Measurements from ENCODE around the gene HINFP.

The HINFP gene

DNA sequence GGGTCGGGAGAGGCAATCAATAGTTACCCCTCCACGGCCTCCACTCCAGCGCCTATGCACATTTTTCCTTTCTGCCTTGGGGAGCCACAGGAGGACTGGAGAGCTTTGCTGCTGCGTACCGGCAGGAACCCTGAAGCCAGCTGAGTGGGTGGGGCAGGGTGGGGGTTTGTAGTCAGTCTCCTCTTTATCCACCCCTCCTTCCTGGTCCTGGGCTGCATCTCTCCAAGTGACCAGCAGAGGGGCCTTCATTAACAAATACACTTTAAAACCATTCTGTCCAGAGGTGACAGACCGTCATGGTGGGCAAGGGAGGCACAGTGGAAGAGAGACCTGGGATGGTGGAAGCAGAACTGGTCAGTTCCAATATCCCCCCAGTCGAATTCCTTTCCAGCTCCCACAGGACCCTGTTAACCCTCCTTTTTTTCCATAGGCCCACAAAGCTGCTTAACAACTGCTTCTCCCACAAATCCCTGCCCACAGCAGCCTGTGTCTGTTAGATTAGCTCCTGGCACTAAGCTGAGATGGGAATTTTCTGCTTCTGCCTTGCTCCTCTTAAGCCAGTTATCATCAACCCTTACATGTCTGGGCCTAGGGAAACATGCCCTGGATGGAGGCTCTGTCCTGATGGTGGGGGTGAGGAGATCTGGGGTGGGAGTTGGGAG is 23.6 kb downstream of the HINFP start:
- no peaks in the 10 kb centered on the region for H3K9me3 ChIP-seq (ENCODE audit: control insufficient read depth in 1 of 2, low read length in 2 of 2)
- H3K36me3 ChIP-seq (ENCODE audit: control insufficient read depth in 1 of 2, insufficient read depth in 2 of 2, low read length in 2 of 2): no peaks in the 10 kb centered on the region
- H3K4me3 ChIP-seq (ENCODE audit: low read depth in 1 of 2, low read length in 2 of 2): no peak overlapping the region
- no peak overlapping the region for H3K9ac ChIP-seq (ENCODE audit: low read depth in 1 of 2, low read length in 2 of 2)
- H3K4me1 ChIP-seq (ENCODE audit: control insufficient read depth in 1 of 2, insufficient read depth in 2 of 2, low read length in 2 of 2): peaks cover 10 to 12% of the 10 kb centered on the region in 2 donors
- H3K27ac ChIP-seq (ENCODE audit: low read depth, low read length): no peak overlapping the region
- H3K27me3 ChIP-seq (ENCODE audit: control insufficient read depth in 1 of 2, insufficient read depth in 2 of 2, low read length in 2 of 2): peaks cover 23 to 24% of the 10 kb centered on the region in 2 donors

- no peaks in the 10 kb centered on the region for H3K36me3 ChIP-seq (ENCODE audit: control insufficient read depth in 1 of 2, insufficient read depth in 2 of 2, low read length in 2 of 2)
- no peaks in the 10 kb centered on the region for H3K9me3 ChIP-seq (ENCODE audit: control insufficient read depth in 1 of 2, low read length in 2 of 2)
- peaks cover 29 to 30% of the 10 kb centered on the region in 2 donors for H3K27me3 ChIP-seq (ENCODE audit: control insufficient read depth in 1 of 2, insufficient read depth in 2 of 2, low read length in 2 of 2)
- peaks cover 10 to 12% of the 10 kb centered on the region in 2 donors for H3K4me1 ChIP-seq (ENCODE audit: control insufficient read depth in 1 of 2, insufficient read depth in 2 of 2, low read length in 2 of 2)
- H3K27ac ChIP-seq (ENCODE audit: low read depth, low read length): no peak overlapping the region
- H3K9ac ChIP-seq (ENCODE audit: low read depth in 1 of 2, low read length in 2 of 2): no peak overlapping the region
- H3K4me3 ChIP-seq (ENCODE audit: low read depth in 1 of 2, low read length in 2 of 2): no peak overlapping the region
Measured at GRCh38 chr11:119145551-119145950, 24.2 kb downstream of the HINFP start.

DNA sequence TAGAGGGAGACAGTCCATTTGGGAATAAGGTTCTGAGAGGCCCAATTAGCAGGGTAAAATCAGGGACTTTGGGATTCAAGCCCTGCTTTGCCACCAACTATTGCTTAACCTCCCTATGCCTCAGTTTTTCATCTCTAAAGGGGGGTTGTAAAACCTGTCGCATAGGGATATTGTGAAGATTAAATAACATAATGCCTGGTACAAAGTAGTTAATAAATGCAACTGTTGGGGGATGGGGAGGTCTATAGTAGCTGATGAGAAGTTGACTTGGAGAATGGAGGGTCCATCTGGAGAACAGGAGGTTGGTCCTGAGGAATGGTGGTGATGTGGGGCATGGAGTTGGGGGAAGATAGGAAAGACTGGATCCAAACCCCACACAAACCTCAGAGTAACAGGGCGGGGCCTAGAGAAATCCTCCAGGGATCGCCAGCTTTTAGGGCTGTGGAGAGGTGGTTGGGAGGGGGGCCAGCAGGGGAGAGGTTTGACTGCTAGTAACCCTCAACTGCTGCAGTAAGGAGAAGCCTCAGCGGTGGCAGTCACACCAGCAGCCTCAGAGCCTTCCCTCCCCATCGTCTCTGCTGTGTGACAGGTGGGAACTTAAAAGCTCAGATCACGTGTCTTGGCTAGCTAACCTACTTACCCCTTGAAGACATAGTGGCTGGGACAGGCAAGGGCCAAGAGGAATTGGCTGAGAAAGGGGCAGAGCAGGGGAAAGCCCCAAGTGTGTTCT is 26.4 kb downstream of the HINFP start:
- no peak overlapping the region for H3K27ac ChIP-seq (ENCODE audit: low read depth, low read length)
- no peak overlapping the region for H3K4me3 ChIP-seq (ENCODE audit: low read depth in 1 of 2, low read length in 2 of 2)
- no peaks in the 10 kb centered on the region for H3K9me3 ChIP-seq (ENCODE audit: control insufficient read depth in 1 of 2, low read length in 2 of 2)
- peaks cover 30 to 33% of the 10 kb centered on the region in 2 donors for H3K27me3 ChIP-seq (ENCODE audit: control insufficient read depth in 1 of 2, insufficient read depth in 2 of 2, low read length in 2 of 2)
- no peaks in the 10 kb centered on the region for H3K36me3 ChIP-seq (ENCODE audit: control insufficient read depth in 1 of 2, insufficient read depth in 2 of 2, low read length in 2 of 2)
- peaks cover 10 to 12% of the 10 kb centered on the region in 2 donors for H3K4me1 ChIP-seq (ENCODE audit: control insufficient read depth in 1 of 2, insufficient read depth in 2 of 2, low read length in 2 of 2)
- no peak overlapping the region for H3K9ac ChIP-seq (ENCODE audit: low read depth in 1 of 2, low read length in 2 of 2)

- Histone ChIP-seq H3K4me3 (ENCODE audit: low read depth in 1 of 2, low read length in 2 of 2) (peak overlapping the region; percentile 60 to 65), H3K4me1 (ENCODE audit: control insufficient read depth in 1 of 2, insufficient read depth in 2 of 2, low read length in 2 of 2) (peaks cover 10 to 12% of the 10 kb centered on the region in 2 donors), H3K27ac (ENCODE audit: low read depth, low read length) (no peak overlapping the region), H3K9ac (ENCODE audit: low read depth in 1 of 2, low read length in 2 of 2) (no peak overlapping the region), H3K9me3 (ENCODE audit: control insufficient read depth in 1 of 2, low read length in 2 of 2) (no peaks in the 10 kb centered on the region), H3K36me3 (ENCODE audit: control insufficient read depth in 1 of 2, insufficient read depth in 2 of 2, low read length in 2 of 2) (no peaks in the 10 kb centered on the region), H3K27me3 (ENCODE audit: control insufficient read depth in 1 of 2, insufficient read depth in 2 of 2, low read length in 2 of 2) (peaks cover 30 to 33% of the 10 kb centered on the region in 2 donors)
Measured at GRCh38 chr11:119148720-119149017, 27.3 kb downstream of the HINFP start.

GRCh38 chr11:119149018-119149785 is 27.8 kb downstream of the HINFP start, which contains the start of gene ABCG4:
TSS of gene ABCG4 (plus strand) at chr11:119149052. CDS start at chr11:119149966, 914 bp downstream.
- peak within 1 kb of the TSS; percentile 60 to 65 for H3K4me3 ChIP-seq (ENCODE audit: low read depth in 1 of 2, low read length in 2 of 2)
- H3K4me1 ChIP-seq (ENCODE audit: control insufficient read depth in 1 of 2, insufficient read depth in 2 of 2, low read length in 2 of 2): peaks cover 10 to 12% of the 10 kb centered on the region in 2 donors
- H3K9me3 ChIP-seq (ENCODE audit: control insufficient read depth in 1 of 2, low read length in 2 of 2): no peaks in the 10 kb centered on the region
- no peak within 1 kb of the TSS for H3K27ac ChIP-seq (ENCODE audit: low read depth, low read length)
- H3K36me3 ChIP-seq (ENCODE audit: control insufficient read depth in 1 of 2, insufficient read depth in 2 of 2, low read length in 2 of 2): no peaks in the 10 kb centered on the region
- H3K9ac ChIP-seq (ENCODE audit: low read depth in 1 of 2, low read length in 2 of 2): no peak within 1 kb of the TSS
- peaks cover 31 to 33% of the 10 kb centered on the region in 2 donors for H3K27me3 ChIP-seq (ENCODE audit: control insufficient read depth in 1 of 2, insufficient read depth in 2 of 2, low read length in 2 of 2)

GRCh38 chr11:119149786-119150275 is 28.5 kb downstream of the HINFP start:
- no peaks in the 10 kb centered on the region for H3K9me3 ChIP-seq (ENCODE audit: control insufficient read depth in 1 of 2, low read length in 2 of 2)
- peaks cover 10 to 12% of the 10 kb centered on the region in 2 donors for H3K4me1 ChIP-seq (ENCODE audit: control insufficient read depth in 1 of 2, insufficient read depth in 2 of 2, low read length in 2 of 2)
- H3K36me3 ChIP-seq (ENCODE audit: control insufficient read depth in 1 of 2, insufficient read depth in 2 of 2, low read length in 2 of 2): no peaks in the 10 kb centered on the region
- H3K27ac ChIP-seq (ENCODE audit: low read depth, low read length): no peak overlapping the region
- peaks cover 33 to 35% of the 10 kb centered on the region in 2 donors for H3K27me3 ChIP-seq (ENCODE audit: control insufficient read depth in 1 of 2, insufficient read depth in 2 of 2, low read length in 2 of 2)
- peak overlapping the region in 1 of 2 donors; percentile 65 for H3K4me3 ChIP-seq (ENCODE audit: low read depth in 1 of 2, low read length in 2 of 2)
- H3K9ac ChIP-seq (ENCODE audit: low read depth in 1 of 2, low read length in 2 of 2): no peak overlapping the region

DNA sequence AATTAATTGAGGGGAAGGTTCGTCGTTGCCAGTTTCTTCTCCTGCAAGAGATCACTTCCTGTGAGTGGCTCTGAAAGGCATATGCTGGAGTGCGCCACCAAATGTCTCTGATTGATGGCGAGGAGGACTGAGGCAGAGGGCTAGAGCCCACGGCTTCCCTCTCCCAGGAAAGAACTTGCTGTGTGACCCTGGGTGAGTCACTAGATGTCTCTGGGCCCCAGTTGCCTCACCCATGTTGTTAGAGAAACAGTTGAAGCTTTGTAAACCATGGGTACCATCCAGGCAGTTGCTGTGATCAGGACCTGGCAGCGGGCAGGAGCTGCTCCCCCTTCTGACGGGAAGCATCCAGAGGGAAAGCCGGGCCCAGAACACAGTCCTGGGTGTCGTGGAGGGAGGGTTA is 30.7 kb downstream of the HINFP start:
- Histone ChIP-seq H3K9ac (ENCODE audit: low read depth in 1 of 2, low read length in 2 of 2) (no peak overlapping the region), H3K9me3 (ENCODE audit: control insufficient read depth in 1 of 2, low read length in 2 of 2) (no peaks in the 10 kb centered on the region), H3K27ac (ENCODE audit: low read depth, low read length) (no peak overlapping the region), H3K27me3 (ENCODE audit: control insufficient read depth in 1 of 2, insufficient read depth in 2 of 2, low read length in 2 of 2) (peaks cover 27 to 30% of the 10 kb centered on the region in 2 donors), H3K4me1 (ENCODE audit: control insufficient read depth in 1 of 2, insufficient read depth in 2 of 2, low read length in 2 of 2) (peaks cover 10 to 12% of the 10 kb centered on the region in 2 donors), H3K36me3 (ENCODE audit: control insufficient read depth in 1 of 2, insufficient read depth in 2 of 2, low read length in 2 of 2) (no peaks in the 10 kb centered on the region), H3K4me3 (ENCODE audit: low read depth in 1 of 2, low read length in 2 of 2) (no peak overlapping the region)

GRCh38 chr11:119152604-119153003 is 31.2 kb downstream of the HINFP start:
- Histone ChIP-seq H3K9me3 (ENCODE audit: control insufficient read depth in 1 of 2, low read length in 2 of 2) (no peaks in the 10 kb centered on the region), H3K4me1 (ENCODE audit: control insufficient read depth in 1 of 2, insufficient read depth in 2 of 2, low read length in 2 of 2) (peaks cover 10 to 12% of the 10 kb centered on the region in 2 donors), H3K27me3 (ENCODE audit: control insufficient read depth in 1 of 2, insufficient read depth in 2 of 2, low read length in 2 of 2) (peaks cover 24 to 30% of the 10 kb centered on the region in 2 donors), H3K36me3 (ENCODE audit: control insufficient read depth in 1 of 2, insufficient read depth in 2 of 2, low read length in 2 of 2) (no peaks in the 10 kb centered on the region), H3K27ac (ENCODE audit: low read depth, low read length) (no peak overlapping the region), H3K4me3 (ENCODE audit: low read depth in 1 of 2, low read length in 2 of 2) (no peak overlapping the region), H3K9ac (ENCODE audit: low read depth in 1 of 2, low read length in 2 of 2) (no peak overlapping the region)

- Histone ChIP-seq H3K9me3 (ENCODE audit: control insufficient read depth in 1 of 2, low read length in 2 of 2) (no peaks in the 10 kb centered on the region), H3K27ac (ENCODE audit: low read depth, low read length) (no peak overlapping the region)
Measured at GRCh38 chr11:119153049-119153818, 31.9 kb downstream of the HINFP start.

More at GRCh38 chr11:119153049-119153818, 31.9 kb downstream of the HINFP start:
- no peaks in the 10 kb centered on the region for H3K36me3 ChIP-seq (ENCODE audit: control insufficient read depth in 1 of 2, insufficient read depth in 2 of 2, low read length in 2 of 2)
- H3K27me3 ChIP-seq (ENCODE audit: control insufficient read depth in 1 of 2, insufficient read depth in 2 of 2, low read length in 2 of 2): peaks cover 18 to 24% of the 10 kb centered on the region in 2 donors
- H3K4me3 ChIP-seq (ENCODE audit: low read depth in 1 of 2, low read length in 2 of 2): no peak overlapping the region
- peaks cover 6 to 12% of the 10 kb centered on the region in 2 donors for H3K4me1 ChIP-seq (ENCODE audit: control insufficient read depth in 1 of 2, insufficient read depth in 2 of 2, low read length in 2 of 2)
- H3K9ac ChIP-seq (ENCODE audit: low read depth in 1 of 2, low read length in 2 of 2): no peak overlapping the region
